SKM-1 treated with dmso at 0.1 percent for 144 hours (cell line): ENCODE data around the gene KCNH1.

ENCODE experiments used
- DNase-seq: peaks from one replicate; lab custom pipeline; 2025; ENCODE audit not compliant: unreplicated experiment; lab: John Stamatoyannopoulos, UW

Gene KCNH1

DNA sequence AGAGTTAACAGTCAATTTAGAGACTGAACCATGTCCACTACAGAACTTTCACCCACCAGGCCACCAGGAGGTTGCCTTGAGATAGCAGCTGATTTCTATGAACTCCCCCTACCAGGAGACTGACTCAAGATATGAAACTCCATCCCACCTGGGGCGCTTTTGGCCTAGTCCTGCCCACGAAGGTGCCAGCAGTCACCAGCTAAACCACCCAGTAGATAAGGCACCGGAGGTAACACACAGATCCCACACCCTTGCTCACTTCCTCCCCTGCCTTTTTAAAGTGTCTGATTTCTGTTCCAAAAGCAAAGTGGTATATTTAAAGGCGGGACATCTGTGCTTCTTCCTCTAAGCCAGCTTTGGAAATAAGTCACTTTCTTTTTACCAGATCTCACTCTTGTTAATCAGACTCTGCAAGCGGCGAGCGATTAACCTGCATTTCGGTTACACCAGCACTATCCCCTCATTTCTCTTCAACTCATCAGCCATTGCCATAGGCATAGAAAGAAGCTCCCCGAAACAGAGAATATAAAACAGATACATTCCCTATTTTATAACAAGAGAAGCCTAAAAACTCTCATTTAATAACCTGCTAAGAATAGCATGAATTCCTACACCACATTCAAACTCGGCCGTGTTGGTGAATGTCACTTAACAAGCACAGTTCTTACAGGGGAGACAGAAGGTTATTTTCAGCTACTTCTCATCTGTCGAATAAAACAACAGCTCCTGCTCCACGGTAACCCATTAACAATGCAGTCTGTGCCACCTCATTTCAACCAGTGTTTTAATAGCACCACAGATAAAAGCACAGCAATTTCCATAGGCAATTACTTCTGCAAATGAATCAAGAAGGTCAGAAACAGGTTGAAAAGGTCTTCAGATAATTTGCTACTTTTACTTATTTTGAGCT is 318.1 kb downstream of the KCNH1 start:
- DNase-seq, result no peak

DNA sequence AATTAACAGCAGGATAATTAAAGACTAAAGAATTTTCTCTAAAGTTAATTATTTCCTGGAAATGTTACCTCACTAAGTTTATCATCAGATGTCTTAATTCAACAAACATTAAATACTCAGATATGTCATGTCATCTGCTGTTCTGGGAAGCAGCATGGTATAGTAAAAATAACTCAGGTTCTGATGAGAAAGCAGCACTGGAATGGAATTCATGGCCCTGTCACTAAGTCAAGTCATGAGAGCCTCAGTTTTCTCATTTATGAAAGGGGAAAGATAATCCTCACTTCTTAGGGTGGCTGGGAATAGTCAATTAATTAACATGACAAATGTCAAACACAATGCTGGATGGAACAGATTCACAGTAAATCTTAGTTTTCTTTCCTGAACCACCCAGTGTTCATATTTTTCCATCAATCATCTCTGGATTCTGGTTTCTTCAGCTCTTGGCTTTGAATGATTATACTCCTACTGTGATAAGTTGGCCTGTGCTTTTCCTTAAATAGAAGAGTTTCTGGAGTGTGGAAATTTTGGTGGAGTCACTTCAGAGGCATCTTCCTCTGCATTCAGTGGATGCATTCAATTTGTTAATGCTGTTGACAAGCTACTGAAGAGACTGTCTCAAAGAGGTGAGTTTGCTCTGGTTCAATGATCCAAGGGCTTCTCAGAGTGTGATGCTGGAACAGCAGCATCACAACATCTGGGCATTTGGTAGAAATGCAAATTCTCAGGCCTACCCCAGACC is 319.4 kb downstream of the KCNH1 start:
- no peak for DNase-seq

DNA sequence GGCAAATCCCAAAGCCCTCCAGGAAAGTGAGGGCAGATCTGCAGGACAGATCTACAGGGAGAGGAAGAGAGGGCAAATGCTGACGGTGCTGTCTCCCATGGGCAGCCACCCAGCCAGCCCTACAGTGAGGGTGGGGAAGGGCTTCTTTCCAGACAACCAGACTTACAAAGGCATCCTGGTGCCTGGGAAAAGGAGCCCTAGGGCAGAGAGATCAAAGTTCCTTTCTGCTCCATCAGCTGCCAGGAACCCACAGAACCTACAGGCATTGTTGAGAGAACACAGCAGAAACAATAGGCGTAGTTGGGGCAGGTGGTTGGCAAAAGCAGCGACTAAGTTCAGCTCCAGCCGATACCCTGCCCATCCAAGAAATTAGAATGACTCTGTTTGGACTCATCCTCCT is 332.4 kb downstream of the KCNH1 start:
- DNase-seq, result no peak

DNA sequence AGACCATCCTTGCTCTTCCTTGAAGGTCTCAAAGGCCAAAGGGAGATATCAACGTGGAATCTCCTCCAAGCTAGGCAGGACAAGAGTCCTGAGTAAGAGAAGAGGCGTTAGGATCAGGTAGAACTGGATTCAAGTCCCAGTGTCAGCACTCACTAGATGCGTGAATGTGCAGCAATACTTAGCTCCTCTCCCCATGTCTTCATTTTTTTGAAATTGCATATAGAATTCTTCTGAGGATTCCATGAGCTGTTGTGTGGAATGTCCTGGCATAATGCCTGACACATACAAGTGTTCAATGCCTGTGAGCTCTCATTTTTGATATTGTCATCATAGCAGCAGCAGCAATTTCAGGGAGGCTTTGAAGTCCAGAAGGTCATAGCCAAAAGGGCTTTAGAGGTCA is 333.2 kb downstream of the KCNH1 start:
- DNase-seq, result no peak

DNA sequence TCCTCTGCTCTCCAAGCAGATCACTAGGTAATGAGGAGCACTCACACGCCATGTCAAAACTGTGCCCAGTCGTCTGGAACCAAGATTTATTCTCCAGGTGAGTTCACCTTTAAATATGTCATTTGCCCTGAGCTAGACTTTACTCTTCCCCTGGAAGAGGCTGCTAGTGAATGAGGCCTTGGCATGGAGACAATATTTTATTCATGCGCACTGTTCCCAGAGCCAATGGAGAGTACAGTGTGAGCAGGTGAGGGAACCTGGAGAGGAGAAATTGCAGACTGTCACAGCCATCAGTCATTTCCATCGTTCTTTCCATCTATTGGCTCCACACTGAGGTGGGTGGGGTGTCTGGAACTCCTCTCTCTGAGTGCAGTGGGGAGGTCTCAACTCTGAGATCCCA is 333.6 kb downstream of the KCNH1 start:
- no peak for DNase-seq

DNA sequence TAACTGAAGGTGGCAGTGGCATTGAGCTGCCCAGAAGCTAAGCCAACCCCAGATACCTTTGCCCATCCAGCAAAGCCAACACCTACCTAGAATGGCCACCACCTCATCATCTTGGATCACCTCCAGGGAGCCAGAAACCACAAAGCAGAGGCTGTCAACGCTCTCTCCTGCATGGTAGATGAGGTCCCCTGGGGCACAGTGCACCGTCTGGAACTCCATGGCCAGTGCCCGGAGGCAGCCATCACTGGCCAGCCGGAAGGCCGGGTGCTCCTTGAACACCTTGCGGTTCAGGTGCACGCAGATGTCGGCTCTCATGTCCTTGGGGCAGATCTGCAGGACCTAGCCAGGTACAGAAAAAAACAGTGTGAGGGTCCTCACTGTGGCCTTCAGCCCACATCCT is 336.5 kb downstream of the KCNH1 start:
- DNase-seq, result no peak

DNA sequence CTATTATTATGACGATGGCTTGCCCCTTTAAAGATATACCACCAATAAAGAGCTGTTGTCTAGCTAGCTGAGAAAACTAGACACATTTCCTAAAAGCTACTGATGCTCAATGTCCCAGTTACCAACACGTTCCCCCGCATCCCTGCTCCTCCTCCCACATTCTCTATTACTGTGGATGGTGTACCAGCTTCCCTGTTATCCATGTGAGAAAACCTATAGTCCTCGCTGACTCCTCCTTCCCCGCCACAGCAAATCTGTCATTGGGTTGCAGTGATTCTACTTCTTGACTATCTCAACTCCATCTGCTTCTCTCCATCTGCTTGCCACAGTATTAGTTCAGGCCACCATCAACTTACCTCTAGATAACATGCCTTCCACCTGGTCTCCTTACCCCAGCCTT is 337.5 kb downstream of the KCNH1 start:
- no peak for DNase-seq

DNA sequence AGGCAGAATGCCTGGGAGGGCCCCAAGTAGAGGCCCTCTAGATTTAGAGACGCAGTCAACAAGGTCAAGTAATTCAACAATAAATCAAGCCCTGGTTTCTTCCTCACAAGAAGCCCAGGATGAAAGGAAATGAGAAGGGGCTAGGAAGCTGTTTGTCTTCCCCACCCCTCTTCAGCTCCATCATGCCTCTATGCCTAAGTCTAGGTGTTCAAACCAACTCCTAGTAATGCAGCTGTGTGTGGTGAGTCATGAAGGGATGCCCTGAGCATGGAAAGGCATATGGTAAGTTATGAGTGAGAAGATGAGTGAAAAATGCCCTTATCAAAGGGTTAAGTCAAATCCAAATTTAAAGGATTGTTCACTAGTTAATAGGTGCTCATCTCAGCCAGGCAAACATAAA is 339.5 kb downstream of the KCNH1 start:
- DNase-seq, result no peak

DNA sequence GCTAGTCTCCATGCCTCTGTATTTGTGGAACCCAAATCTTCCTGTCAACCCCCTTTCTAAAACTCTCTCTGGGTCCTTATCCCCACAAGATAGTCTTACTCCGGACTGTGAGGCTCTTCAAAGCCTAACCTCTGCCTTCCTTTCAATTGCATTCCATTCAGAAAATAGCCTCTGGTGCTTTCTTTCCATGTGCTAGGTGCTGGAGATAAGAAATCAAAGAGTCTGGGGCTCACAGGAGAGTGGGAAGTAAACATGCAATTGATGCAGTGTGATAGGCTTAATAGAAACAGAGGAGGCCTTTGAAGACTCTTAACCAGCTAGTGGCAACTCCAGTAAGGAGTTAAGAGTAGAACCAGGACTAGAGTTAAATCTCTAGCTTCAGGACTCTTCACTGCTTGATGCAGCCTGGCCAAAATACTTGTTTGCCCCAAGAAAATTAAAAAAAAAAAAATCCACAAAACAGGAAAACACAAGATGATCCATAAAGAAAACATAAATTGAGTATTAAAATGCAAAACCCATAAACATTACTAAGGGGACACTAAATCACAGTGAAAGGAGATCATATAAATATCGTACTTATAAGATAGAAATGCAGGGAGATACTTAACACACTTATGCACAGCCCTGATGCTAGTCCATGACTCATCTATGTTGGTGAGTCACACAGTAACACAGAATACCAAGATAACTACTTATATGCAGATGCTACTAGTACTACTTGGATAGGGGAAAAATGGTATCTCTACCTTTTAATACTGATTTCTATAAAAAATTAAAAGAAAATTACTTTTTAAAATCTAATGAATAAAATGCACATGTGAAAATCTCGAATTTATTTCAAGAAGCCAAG is 341.5 kb downstream of the KCNH1 start:
- no peak for DNase-seq

DNA sequence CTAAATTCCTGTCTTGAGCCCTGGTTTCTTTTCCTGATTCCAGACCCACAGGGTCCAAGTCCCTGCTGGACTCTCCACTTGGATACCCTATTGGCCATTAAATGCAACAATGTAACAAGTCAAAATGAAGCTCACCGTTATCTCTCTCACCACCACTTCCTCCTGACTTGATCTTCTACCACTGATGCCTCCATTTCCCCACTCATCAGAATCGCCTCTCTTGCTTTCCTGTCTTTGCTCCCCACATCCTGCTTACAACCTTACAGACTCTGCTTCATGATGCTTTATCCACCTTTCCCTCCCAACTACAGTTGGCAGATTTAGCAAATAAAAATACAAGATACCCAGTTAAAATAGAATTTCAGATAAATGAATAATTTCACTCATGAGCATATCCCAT is 343.8 kb downstream of the KCNH1 start:
- DNase-seq, result no peak

DNA sequence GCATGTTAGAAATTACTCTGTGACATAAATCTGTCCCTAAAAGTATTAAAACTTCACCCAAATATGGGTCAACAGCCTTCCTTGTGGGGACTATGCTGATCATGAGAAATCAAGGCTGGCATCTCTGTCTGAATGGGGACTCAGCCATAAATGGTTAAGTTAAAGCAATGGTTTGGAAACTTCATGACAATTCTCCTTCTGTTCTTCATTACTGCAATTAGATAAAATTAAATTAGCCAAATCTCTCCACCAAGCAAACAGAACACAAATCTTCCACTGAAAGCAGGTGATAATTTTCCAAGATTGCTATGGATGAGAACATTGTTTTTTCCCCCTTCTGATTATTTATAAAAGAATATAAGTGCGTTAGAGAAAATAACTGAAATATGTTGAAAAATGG is 346.1 kb downstream of the KCNH1 start:
- no peak for DNase-seq

DNA sequence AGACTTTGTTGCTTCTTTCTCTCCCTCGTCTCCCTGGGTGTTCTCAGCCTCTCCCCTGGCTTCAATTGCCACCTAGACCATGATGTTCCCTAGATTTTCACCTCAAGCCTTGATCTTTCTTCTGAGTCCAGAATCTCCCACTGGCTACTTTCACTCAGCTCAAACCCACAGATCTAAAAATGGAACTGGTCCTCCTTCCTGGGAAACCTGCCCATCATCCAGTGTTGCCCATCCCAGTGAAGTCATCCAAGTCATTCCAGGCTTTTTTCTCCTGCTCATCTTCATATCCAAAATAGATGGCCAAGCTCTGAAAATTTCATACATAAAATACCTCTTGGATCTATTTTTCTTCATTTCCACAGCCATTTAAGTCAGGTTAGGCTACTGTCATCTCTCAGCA is 347.4 kb downstream of the KCNH1 start:
- no peak for DNase-seq

DNA sequence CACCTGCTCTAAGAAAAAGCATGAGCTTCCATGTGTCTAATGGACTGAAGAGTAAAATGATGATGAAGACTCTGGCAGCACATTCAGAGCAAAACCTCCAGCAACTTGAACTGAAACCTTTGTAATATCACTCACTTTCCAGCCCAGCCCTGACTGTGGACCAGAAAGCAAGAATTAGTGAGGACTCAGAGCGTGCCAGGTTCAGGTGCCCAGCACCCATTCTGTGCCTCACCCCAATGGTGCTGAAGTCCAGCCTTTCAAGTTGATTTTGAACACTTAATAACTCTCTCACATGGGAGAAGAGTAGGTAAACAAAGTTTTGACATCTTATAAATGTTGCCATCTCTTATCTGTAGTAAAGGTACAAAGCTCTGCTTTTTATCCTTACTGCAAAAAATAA is 350.0 kb downstream of the KCNH1 start:
- no peak for DNase-seq

DNA sequence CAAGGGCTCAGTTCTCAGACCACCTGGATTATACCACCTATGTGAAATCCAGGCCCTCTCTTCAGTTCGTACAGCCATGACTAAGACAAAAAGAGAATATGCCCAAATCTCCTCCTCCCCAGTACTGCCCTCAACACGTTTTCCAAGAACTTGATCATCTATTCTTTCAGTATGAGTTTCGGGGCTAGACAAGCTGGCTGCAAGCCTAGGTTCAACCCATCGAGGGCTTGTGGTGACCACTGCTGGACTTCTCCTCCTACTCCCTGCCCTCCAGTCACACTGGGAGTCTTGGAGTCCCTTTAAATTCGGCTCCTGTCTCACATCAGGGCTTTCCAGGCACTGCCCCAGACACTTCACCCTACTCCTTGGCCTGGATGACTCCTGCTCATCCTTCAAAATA is 352.3 kb downstream of the KCNH1 start:
- DNase-seq, result no peak

DNA sequence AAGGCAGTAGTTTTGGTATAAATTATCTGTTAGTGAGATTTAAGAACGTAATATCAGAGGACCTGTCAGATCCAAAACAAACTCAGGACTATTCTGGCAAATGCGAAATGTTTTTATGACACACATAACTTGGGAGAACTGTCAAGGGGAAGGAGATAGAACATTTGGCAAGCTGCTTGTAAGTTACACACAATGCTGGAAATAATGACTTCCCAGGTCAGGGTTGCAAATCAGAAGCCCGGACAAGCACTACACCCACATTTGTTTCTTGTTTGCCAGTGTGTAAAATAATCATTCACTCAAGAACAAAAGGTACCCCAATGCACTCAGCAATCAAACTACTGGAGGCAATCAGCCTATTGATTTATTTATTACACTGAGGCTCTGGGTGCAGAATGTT is 354.7 kb downstream of the KCNH1 start:
- no peak for DNase-seq

DNA sequence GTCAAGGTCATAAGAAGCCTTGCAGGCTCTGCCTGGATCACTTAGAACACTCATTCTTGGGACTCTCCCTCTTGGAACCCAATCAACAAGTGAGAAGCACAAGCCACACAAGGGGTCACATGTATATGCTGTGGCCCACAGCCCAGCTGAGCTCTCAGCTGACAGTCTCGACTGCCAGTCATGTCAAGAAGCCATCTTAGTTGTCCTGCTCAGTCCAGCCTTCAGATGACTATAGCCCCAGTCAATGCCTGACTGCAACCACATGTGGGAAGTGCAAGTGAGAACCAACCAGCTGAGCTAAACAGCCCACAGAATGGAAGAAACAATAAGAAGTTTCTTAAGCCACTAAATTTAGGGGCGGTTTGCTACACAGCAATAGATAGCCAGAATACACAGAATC is 356.0 kb downstream of the KCNH1 start:
- DNase-seq, result no peak

DNA sequence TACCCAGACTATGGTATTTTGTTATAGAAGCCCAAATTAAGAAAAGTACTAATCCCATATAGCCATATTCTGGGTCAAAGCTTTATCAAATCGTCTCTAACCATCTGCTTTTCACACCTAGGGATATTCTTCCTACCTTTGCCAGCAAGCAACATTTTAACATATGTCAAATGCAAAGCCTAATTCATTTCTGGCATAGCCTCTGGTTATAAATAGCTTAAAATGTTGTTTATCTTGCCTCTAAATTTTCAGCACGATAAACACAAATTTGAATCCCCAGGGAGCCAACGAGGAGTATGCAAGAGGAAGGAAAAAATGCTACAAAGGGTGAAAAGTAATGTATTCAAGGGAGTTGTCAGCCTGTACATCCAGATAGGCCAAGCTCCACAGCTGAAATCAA is 357.2 kb downstream of the KCNH1 start:
- DNase-seq, result no peak

DNA sequence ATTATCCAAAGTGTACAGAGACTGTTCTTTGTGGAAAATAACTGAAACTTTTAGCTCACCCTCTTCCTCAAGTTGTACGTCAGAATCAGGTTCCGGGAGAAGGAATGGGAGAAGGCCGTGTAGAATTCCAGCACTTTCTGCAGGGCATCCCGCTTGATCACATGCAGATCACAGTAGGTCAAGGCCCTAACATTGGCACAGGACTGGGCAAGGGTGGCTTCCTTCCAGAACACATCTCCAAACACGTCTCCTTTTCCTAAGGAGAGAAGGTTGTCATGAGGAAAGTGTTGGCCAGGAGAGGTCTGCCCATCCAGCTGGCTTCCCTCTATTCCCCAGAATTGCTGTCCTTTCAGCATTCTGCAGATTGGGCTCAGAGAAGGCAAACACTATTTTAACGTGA is 358.7 kb downstream of the KCNH1 start:
- DNase-seq, result no peak

DNA sequence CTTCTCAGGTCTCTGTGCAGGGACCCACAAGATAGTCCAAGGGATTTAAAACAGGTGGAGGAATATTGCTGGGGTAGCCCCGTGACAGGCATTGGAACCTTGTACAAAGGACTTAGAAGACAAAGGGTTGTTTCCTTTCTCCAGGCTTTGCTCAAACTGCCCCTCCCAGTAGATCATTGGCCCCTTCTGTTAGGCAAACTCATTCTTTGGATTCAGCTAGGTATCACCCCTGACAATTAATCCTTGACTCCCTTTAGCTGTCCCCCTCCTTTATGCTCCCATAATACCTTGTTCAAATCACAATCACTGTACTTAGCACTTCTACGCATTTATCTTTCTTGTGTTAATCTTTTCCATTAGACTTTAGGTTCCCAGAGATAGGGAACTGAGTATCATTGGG is 360.5 kb downstream of the KCNH1 start:
- DNase-seq, result no peak

DNA sequence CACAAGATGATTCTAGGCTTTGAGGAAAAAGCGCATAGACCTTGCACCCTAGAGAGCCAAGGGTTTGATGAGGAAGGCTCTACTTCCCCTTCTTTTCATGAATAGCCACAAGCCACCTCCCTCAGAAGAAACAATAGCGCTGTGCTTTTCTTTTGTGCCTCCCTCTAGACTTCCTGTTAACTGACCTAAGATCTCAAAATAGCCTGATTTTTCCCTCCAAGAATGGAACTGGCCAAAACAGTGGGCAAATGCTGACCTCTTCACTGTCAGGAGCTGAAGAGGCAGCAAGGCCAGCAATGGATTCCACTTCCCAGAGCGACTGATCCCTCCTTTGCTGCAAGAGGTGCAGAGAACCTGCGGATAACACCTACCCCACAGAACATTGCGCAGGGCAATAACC is 362.8 kb downstream of the KCNH1 start:
- peak; percentile 33 for DNase-seq

DNA sequence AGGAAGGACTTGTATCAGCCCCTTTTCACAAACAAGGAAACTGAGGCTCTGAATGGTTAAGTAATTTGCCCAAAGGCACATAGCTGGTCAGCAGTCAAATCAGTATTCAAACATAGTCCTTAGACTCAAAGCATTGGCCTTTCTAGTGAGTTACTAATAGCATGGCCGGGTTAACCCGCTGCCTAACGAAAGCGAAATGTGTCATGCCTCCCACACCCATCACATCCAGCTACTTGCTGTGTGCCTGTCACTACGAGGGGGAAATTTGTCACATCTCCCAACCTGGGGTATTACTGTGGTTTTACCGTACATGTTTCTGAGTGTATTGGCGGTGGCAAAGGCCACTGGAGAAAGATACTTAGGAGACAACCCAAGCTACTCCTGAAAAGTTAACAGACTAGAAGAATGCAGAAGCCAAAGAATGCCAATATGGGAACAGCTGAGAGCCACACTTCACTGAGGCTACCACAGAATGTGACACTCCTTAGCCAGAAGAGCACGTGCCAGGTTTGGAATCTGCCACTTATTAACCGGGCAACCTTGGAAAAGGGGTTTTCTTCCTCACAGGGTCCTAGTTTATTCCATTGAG is 363.5 kb downstream of the KCNH1 start:
- DNase-seq, result no peak
